ENCODE measurements around the gene TNIP2.

DNA sequence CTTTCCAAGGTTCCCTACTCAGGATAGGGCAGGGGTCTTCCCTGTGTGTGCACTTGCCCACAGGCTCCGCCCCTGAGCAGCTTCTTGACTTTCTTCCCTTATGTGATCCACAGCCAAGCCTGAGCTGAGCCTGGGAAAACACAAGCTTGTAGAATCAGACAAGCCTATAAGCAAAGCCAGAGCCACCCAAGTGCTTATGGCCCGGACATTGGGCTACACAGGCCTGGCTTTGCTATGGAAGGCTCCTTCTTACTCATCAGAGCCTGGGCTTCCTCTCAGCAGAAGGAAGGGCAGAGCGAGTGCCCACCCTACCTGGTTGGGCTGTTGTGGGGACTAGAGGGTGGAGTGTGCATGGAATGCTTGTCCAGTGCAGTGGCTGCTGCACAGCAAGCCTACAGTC, 1.3 kb upstream of the TNIP2 start:
- TF ChIP-seq SETDB1 (CRISPR knock-in tag; IDR thresholded peaks at IDR 0.05; ENCODE audit: borderline replicate concordance) (no peak), ZZZ3 (CRISPR knock-in tag; IDR thresholded peaks at IDR 0.05; ENCODE audit: borderline replicate concordance) (no peak), ZNF615 (CRISPR knock-in tag; IDR thresholded peaks at IDR 0.05; ENCODE audit: borderline replicate concordance) (no peak), NFE2L1 (CRISPR knock-in tag; IDR thresholded peaks at IDR 0.05; ENCODE audit: borderline replicate concordance) (no peak)
